ENCODE results near the gene TRIM41.
A peak's percentile ranks its signal among the peaks of the same experiment; 100 is the strongest.
"Not testable (repeated sequence)": the region's sequence is repeated elsewhere in the genome, so short reads cannot be mapped to it uniquely, and the experiment has no call there.

TRIM41 gene

DNA sequence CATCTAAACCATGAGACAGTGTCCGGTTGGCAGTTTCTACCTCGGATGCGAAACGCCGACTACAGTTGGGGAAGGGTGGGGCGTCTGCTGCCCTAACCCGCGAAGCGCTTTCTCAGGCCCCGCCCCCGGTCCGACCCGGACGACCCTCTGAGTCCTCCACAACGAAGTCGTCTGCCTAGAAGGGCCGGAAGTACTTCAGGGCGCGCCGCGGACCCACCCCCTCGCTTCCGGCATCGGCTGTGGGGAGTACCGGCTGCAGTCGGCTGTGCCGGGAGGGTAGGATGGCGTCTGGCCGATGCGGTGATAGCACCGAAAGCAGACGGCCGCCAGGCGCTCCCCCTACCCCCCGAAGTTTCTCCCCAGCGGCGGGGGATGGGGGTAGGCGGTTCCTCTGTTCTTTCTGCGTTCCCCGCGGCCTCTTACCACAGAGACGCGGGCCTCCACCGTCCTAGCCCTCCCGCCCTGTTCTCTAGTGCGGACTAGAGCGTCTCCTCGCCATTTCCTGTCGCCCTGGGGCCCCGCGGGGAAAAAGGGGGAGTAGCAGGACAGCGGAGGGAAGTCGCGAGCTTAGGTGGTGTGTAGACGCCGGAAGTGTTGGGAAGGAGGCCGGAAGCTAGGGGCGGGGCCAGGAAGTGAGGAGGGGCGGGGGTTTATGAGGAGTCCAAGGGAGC, at the start of gene TRIM41:
TSS of gene TRIM41 (plus strand) at position 224 of the 671 bp plus-strand sequence. CDS start 719 bp downstream, outside the sequence.
- peak; percentile 94 to 98 for DNase-seq (ENCODE audit: low read depth in 2 of 2)

GRCh38 chr5:181173420-181174342, 49.4 kb upstream of the TRIM41 start:
- peak in 1 of 2 donors; percentile 29 for DNase-seq (ENCODE audit: low read depth in 2 of 2)

DNA sequence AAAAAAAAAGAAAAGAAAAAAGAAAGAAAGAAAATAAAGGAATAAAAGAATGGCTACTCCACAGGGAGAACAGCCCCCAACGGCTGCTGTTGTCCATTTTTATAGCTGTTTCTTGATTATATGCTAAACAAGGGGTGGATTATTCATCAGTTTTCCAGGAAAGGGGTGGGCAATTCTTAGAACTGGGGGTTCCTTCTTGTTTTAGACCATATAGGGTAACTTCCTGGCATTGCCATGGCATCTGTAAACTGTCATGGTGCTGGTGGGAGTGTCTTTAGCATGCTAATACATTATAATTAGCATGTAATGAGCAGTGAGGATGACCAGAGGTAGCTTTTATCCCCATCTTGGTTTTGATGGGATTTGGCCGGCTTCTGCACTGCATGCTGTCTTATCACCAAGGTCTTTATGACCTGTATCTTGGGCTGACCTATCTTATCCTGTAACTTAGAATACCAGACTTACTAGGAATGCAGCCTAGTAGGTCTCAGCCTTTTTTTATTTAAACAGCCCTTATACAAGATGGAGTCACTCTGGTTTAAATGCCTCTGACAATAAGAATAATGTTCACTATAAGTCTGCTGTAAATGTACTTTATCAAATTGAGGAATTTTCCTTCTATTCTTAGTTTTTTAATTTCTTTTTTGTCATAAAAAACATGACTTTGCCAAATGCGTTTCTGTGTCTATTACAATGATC, 46.7 kb upstream of the TRIM41 start:
- DNase-seq (ENCODE audit: low read depth in 2 of 2) = no peak

GRCh38 chr5:181177559-181177958, 45.5 kb upstream of the TRIM41 start:
- DNase-seq (ENCODE audit: low read depth in 2 of 2) = not testable (repeated sequence)

DNA sequence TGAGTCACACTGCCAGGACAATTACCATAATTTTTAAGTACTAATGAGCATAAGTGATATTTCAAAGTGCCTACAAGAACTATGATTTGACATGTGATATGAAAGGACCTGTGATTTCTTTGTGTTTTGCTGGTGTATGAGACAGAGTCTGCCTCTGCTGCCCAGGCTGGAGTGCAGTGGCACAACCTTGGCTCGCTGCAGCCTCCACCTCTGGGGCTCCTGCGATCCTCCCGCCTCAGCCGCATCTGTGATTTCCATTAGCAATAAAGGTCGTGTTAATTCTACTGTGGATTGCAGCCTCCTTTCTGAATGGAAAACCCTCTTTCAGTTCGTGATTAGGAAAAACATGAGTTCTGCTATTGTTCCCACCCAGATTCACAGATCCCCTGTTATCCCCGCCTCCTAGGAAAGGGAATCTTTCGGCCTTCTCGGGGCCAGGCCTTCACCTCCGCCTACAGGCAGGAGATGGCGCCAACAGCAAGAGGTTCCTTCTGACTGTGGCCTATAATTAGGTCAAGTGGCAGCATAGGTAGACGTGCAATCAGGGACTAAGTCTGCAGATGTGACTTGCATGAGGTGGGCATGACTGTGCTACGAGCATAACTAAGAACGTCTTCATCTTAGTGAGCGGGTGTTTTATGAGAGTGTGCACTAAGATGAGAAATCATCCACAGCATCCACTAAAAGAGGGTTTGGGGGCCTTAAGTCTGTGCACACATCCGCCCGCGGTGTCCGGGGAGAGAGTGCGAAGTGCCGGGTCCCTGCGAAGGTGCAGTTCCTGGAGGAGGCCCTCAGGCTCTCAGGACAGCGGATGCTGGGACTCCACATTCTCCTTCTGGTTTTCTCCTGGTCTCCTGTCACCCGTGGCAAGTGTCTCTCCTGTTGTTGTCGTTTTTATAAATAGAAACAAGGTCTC, 41.2 kb upstream of the TRIM41 start:
- no peak for DNase-seq (ENCODE audit: low read depth in 2 of 2)

- DNase-seq (ENCODE audit: low read depth in 2 of 2) = no peak
Measured at GRCh38 chr5:181182651-181183050, 40.4 kb upstream of the TRIM41 start.

DNA sequence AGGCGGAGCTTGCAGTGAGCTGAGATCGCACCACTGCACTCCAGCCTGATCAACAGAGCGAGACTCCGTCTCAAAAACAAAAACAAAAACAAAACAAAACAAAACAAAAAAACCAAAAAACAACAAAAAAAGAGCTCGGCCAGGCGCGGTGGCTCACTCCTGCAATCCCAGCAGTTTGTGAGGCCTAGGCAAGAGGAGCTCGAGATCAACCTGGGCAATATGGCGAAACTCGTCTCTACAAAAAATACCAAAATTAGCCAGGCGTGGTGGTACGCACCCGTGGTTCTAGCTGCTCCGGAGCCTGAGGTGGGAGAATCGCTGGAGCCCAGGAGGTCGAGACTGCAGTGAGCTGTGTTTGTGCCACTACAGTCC, 38.2 kb upstream of the TRIM41 start:
- no peak for DNase-seq (ENCODE audit: low read depth in 2 of 2)

GRCh38 chr5:181185560-181185959, 37.5 kb upstream of the TRIM41 start:
- DNase-seq (ENCODE audit: low read depth in 2 of 2) = no peak

DNA sequence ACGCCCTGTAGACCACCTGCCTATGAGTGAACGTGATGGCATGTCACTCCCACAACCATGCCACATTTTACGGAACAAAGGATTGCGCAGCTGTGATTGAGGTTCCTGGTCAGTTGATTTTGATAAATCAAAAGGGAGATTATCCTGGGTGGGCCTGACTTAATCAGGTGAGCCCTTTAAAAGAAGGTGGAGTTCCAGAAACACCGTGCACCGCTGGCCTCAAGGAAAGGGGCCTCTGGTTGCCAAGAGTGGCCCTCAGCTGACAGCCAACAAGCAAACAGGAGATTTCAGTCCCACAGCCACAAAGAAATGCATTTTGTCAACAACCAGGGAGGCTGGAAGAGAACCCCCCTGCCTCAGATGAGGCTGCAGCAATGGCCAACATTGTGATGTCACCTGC, 37.1 kb upstream of the TRIM41 start:
- DNase-seq (ENCODE audit: low read depth in 2 of 2) = no peak

GRCh38 chr5:181186986-181187499, 36.0 kb upstream of the TRIM41 start:
- no peak for DNase-seq (ENCODE audit: low read depth in 2 of 2)

- peak in 1 of 2 donors; percentile 21 for DNase-seq (ENCODE audit: low read depth in 2 of 2)
Measured at GRCh38 chr5:181187500-181188213, 35.4 kb upstream of the TRIM41 start.

DNA sequence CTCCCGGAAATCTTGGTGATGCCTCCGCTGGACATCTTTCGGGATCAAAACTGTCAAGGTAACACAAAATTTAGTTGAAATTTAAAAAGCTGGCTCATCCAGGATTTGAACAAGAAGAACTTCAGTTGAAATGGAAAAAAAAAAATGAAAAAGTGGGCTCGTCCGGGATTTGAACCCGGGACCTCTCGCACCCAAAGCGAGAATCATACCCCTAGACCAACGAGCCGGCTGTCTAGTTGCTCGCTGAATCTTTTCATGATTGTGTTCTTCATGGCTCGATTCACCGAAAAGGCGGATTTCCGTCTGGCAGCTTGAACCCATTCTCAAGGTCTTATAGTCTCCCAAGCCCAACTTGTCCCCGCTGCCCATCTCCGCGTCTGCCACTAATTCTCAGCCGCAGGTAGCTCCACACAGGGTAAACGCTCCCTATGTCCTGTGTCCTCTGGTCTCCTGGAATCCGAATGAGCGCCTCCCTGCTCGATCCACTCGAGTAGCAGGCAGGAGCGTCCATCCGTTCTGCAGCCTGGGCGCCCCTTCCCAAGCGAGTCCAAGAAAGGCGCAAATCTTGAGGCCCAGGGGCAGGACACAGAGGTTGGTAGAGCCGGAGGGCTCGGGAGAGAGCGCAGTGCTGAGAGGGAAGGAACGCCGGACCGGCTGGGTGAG, 34.2 kb upstream of the TRIM41 start:
- DNase-seq (ENCODE audit: low read depth in 2 of 2) = peak in 1 of 2 donors; percentile 61

DNA sequence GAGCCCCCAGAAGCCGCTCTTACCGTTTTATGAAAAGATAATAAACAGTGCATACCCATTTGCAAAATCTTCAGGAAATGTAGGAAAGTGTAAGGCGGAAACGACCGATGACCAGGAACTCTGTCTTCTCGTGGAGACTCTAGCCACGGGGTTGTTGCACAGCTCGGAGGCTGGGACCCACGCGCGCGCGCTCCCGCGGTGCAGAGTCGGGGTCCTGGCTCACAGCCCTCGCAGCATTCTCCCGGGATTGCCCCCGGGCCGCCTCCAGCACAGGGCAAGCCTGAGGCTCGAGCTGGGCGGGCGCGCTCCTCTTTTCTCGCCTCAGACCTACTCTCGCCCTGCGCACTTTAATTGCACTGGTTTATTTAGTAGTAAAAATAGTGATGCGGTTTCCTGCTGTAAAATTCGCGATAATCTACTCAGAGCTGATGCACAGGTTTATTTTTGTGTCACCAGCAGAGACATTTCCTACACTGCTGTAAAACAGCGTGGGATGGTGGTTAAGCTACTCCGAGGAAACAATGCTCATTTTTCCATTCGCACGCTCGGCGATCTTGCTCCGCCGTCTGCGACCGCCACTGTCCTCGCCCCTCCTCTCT, 33.6 kb upstream of the TRIM41 start:
- DNase-seq (ENCODE audit: low read depth in 2 of 2) = peak in 1 of 2 donors; percentile 37

GRCh38 chr5:181189962-181190710, 32.9 kb upstream of the TRIM41 start:
- DNase-seq (ENCODE audit: low read depth in 2 of 2) = no peak

DNA sequence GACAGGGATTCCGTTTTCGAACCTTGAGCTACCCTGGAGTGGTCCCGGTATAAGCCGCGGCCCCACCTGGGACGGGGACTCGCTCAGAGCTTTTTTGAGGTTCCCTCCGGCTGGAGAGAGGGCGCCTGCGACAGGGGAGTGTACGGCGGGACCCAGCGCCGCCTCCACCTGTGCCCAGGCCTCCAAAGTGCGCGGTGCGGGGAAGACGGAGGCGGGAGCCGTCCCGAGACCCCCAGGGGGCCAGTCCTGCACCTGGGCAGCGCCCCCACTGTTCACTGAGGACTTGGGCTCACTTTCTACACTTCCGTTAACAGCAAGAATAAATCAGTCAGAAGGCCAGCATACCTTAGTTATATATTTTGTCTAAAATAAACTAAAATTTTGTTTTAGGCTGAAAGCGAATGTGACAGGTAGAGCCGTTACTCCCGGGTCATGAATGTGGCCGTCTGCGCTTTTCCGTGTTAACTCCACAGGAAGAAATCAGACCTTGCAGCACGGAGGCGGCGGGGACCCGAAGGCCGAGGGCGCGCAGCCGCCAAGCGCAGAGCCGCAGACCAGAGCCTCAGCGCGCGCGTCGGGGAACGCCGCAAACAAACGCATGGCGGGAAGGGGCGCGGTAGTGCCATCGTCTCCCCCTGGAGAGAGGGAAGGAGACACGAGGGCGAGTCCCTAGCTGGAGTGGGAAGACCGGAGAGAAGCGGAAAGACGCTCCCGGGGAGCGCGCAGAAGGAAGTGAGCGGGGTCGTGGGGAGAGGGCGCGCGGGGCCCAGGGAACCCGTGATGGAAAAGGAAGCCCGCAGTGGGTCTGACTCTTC, 32.2 kb upstream of the TRIM41 start:
- no peak for DNase-seq (ENCODE audit: low read depth in 2 of 2)

DNA sequence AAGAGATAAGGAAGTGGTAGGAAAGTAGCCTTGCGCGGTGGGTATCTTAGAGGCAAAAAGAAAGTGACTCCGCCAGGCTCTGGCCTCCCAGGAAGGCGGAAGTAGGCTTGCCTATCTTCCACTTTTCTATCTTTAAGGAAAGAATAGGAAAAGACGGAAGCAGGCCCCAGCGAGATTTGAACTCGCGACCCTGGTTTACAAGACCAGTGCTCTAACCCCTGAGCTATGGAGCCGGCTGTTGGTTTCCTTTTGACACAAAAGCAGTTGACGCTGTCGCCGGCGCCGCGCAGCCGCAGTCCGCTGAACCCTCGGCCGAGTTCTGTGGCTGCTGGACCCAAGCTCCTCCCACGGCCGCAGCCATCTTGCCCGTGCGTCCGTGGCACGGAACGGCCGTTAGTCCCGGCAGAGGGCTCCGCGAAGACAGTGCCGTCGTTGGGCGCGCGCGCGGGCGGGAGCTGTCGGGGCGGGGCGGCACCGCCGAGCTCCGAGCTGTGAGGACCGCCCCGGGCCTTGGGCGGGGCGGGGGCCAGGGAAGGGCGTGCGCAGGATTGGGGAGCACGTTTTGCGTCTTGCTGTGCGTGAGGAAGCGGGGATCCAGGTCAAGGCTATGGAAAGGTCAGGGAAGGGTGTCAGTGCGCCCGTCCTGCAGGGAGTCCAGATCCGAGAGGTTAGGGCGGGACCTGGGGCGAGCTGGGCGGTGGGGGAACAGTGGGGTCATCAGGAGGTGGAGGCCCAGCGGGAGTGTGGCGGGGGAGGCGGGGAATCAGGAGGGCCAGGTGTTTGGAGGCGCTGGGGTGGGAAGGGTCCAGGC, 31.4 kb upstream of the TRIM41 start:
- DNase-seq (ENCODE audit: low read depth in 2 of 2) = peak; percentile 90 to 97
